K562 (cell line): ENCODE results near the gene METRN. TPM values are rescaled to one million over a fixed set of nuclear protein-coding genes. Genes with fewer than 3 reads are reported as not detected.

Experiments
- ATAC-seq: fragments of 200-7000 bp; cut with Tn5 transposase; 3 replicates; pipeline ENCODE4 v1.9.1; 2020; ENCODE audit warnings: moderate library complexity
- BruUV-seq: library from RNA; stranded (reverse); fragments of 400-500 nt; replicated peaks from 2 replicates; lab custom pipeline; 2021; lab: Mats Ljungman, UMichigan
- CTCF ChIA-PET: fragments of 300-600 bp; formaldehyde crosslinking; extraction: SDS; loops from one replicate; lab custom pipeline; 2021; ENCODE audit warnings: low intra/inter-chr PET ratio; lab: Yijun Ruan, JAX
- POLR2A ChIA-PET: fragments of 300-600, 350-650 bp; sonication (Branson Sonifier 250); formaldehyde crosslinking; extraction: SDS; loops from one replicate; lab custom pipeline; 2021; ENCODE audit warnings: antibody characterized with exemption, inconsistent platforms; lab: Yijun Ruan, JAX
- DNase-seq, 4 experiments: peaks; one replicate each; pipeline versions ENCODE4 v3.0.0 to v3.0.0-alpha.2; 2011 to 2018; ENCODE audit warnings: low spot score in 3 of 4, mixed read lengths in 3 of 4; ENCODE audit errors: extremely low read depth in 1 of 4
- FAIRE-seq: peaks from 2 replicates; lab custom pipeline; 2011; peaks lifted over from hg19 to GRCh38; lab: Jason Lieb, UNC
- H2AFZ ChIP-seq: 2 replicates; pipeline ENCODE4 v1.6.0; 2011; ENCODE audit warnings: low read depth, low read length, control low read depth, inconsistent platforms
- H3K27ac ChIP-seq: fragments of 200-600 bp; 3 replicates; pipeline ENCODE4 v1.8.0; 2011; ENCODE audit warnings: low read depth, mild to moderate bottlenecking, control low read depth, inconsistent platforms, low read length, moderate library complexity, mixed read lengths; ENCODE audit errors: extremely low read depth
- H3K27me3 ChIP-seq, 2 experiments: fragments of 300-600 bp in 1 of 2; 2 replicates in 1 of 2; 3 replicates in 1 of 2; pipeline versions ENCODE4 v1.6.0 to v1.8.0; 2011; ENCODE audit warnings: inconsistent platforms in 2 of 2, low read length in 2 of 2, mild to moderate bottlenecking in 1 of 2, mixed read lengths in 1 of 2, moderate library complexity in 1 of 2; ENCODE audit not compliant: control insufficient read depth in 2 of 2, insufficient read depth in 2 of 2
- H3K36me3 ChIP-seq: fragments of 300-600 bp; 3 replicates; pipeline ENCODE4 v1.8.0; 2011; ENCODE audit warnings: mild to moderate bottlenecking, low read length, inconsistent platforms; ENCODE audit not compliant: control insufficient read depth, insufficient read depth
- H3K4me1 ChIP-seq, 2 experiments: fragments of 200-600 bp in 1 of 2; replicated peaks in 1 of 2; 2 replicates in 1 of 2; 3 replicates in 1 of 2; pipeline versions ENCODE4 v1.5.1 to v1.8.0; 2011; ENCODE audit warnings: inconsistent platforms in 2 of 2, low read length in 2 of 2, mild to moderate bottlenecking in 1 of 2, mixed read lengths in 1 of 2, moderate library complexity in 1 of 2; ENCODE audit not compliant: control insufficient read depth in 2 of 2, insufficient read depth in 2 of 2
- H3K4me2 ChIP-seq: 2 replicates; pipeline ENCODE4 v1.6.1; 2011; ENCODE audit warnings: low read length, control low read depth, inconsistent platforms, mixed read lengths; ENCODE audit not compliant: insufficient read depth
- H3K4me3 ChIP-seq: fragments of 200-600 bp; sonication (generic), shearing (Covaris generic); 2 replicates; pipeline ENCODE4 v1.5.1; 2016; ENCODE audit warnings: control low read depth, inconsistent platforms
- H3K79me2 ChIP-seq: fragments of 200-600 bp; 3 replicates; pipeline ENCODE4 v1.8.0; 2011; ENCODE audit warnings: low read length, inconsistent platforms; ENCODE audit not compliant: control insufficient read depth, insufficient read depth
- H3K9ac ChIP-seq, 2 experiments: 2 replicates each; pipeline versions ENCODE4 v1.6.0 to v1.6.1; 2011; ENCODE audit warnings: low read depth in 2 of 2, low read length in 2 of 2, control low read depth in 1 of 2, inconsistent platforms in 1 of 2, mild to moderate bottlenecking in 1 of 2, mixed read lengths in 1 of 2; ENCODE audit not compliant: insufficient read depth in 1 of 2
- H3K9me1 ChIP-seq: one replicate; pipeline ENCODE4 v1.6.0; 2011; ENCODE audit warnings: inconsistent platforms, mild to moderate bottlenecking, low read length, moderate library complexity; ENCODE audit not compliant: control insufficient read depth, insufficient read depth
- H3K9me3 ChIP-seq: replicated peaks from 2 replicates; pipeline ENCODE4 v1.5.1; 2011; ENCODE audit warnings: low read depth, low read length, inconsistent platforms; ENCODE audit not compliant: control insufficient read depth, insufficient read depth
- H4K20me1 ChIP-seq: replicated peaks from 2 replicates; pipeline ENCODE4 v1.6.1; 2011; ENCODE audit warnings: low read length, inconsistent platforms, mixed read lengths; ENCODE audit not compliant: control insufficient read depth, insufficient read depth
- ATF2 ChIP-seq: sonication (generic); formaldehyde crosslinking; IDR thresholded peaks from 2 replicates; pipeline ENCODE4 v1.8.1; 2022; ENCODE audit warnings: missing genetic modification reagents
- CBX8 ChIP-seq: fragments of 200-600 bp; sonication (generic); IDR thresholded peaks from 2 replicates; pipeline ENCODE4 v1.6.1; 2012; ENCODE audit warnings: borderline replicate concordance, mixed run types, low read depth, mild to moderate bottlenecking, moderate library complexity, mixed read lengths, low read length, control low read depth, inconsistent platforms; ENCODE audit not compliant: poor library complexity, severe bottlenecking; ENCODE audit errors: extremely low read depth
- GATAD2A ChIP-seq: fragments of 450-650 bp; IDR thresholded peaks from 2 replicates; pipeline ENCODE4 v1.6.1; 2017
- NR4A1 ChIP-seq, 2 experiments: fragments of 250-450 bp in 1 of 2; fragments of 450-650 bp in 1 of 2; sonication (Bioruptor Pico) in 1 of 2; IDR thresholded peaks; 2 replicates each; pipeline versions ENCODE4 v1.4.0 to v1.6.1; 2016 to 2020; ENCODE audit warnings: mild to moderate bottlenecking in 2 of 2, missing compliant biosample characterization in 1 of 2, missing genetic modification characterization in 1 of 2, moderate library complexity in 1 of 2
- POLR2B ChIP-seq: fragments of 450-650 bp; IDR thresholded peaks from 2 replicates; pipeline ENCODE4 v1.6.1; 2018; ENCODE audit warnings: low read depth; ENCODE audit not compliant: partially characterized antibody
- SETDB1 ChIP-seq: IDR thresholded peaks from one replicate; pipeline ENCODE4 v1.6.1; 2012; ENCODE audit warnings: low read length, control low read depth, inconsistent platforms
- UBTF ChIP-seq, 2 experiments: IDR thresholded peaks; 2 replicates each; pipeline ENCODE4 v1.6.1; 2012; ENCODE audit warnings: improper control_type of control experiment in 2 of 2, low read depth in 2 of 2, low read length in 2 of 2, borderline replicate concordance in 1 of 2
- ZNF408 ChIP-seq: fragments of 250-450 bp; sonication (Bioruptor Pico); IDR thresholded peaks from 2 replicates; pipeline ENCODE4 v1.4.0; 2020; ENCODE audit warnings: low read depth, mild to moderate bottlenecking, moderate library complexity
- WGBS: fragments of 100-300 bp; shearing (Covaris generic); methylation state at CpG from one replicate; pipeline ENCODE4 v1.1.6; 2016; ENCODE audit warnings: low coverage, mixed read lengths; ENCODE audit not compliant: insufficient coverage; ENCODE audit errors: missing lambda C conversion rate; 5-methylcytosine and 5-hydroxymethylcytosine counted together
- in situ Hi-C: fragments of 300-500 bp; cut with MboI; formaldehyde crosslinking; loops from 4 replicates; pipeline ENCODE4 v1.15.0; 2018; ENCODE audit warnings: inconsistent platforms, mixed read lengths
- intact Hi-C: fragments of 100-400 bp; cut with micrococcal nuclease; formaldehyde crosslinking; loops from 2 replicates; pipeline ENCODE4 v1.14.2; 2022
- polyA plus RNA-seq, 8 experiments: library from polyadenylated mRNA; depleted of rRNA in 4 of 8; stranded (reverse) in 5 of 8; unstranded in 3 of 8; fragments of >200 nt; fragmentation: Nextera tagmentation in 2 of 8; fragmentation: Illumina TruSeq in 1 of 8; extraction: Ambion mirVana in 2 of 8; extraction: Trizol in 1 of 8; gene quantifications; 2 replicates each; pipeline versions ENCODE4 v1.2.1 to v1.2.3, GENCODE V29; 2011 to 2014; ENCODE audit warnings: inconsistent platforms in 1 of 8, missing spikeins in 1 of 8
- total RNA-seq, 7 experiments: library from RNA; depleted of rRNA in 6 of 7; stranded (reverse); fragments of >200 nt in 6 of 7; fragmentation: Illumina TruSeq in 2 of 7; extraction: Trizol in 2 of 7; gene quantifications; 2 replicates each; pipeline versions ENCODE4 v1.2.1 to v1.2.3, GENCODE V29; 2011 to 2021; ENCODE audit warnings: low replicate concordance in 1 of 7
- TF ChIP-seq, protein P1 (sequence below): fragments of 250-450 bp; sonication (Bioruptor Pico); IDR thresholded peaks from 2 replicates; pipeline ENCODE4 v1.8.0; 2021; ENCODE audit warnings: borderline replicate concordance, mild to moderate bottlenecking, moderate library complexity; ENCODE audit not compliant: poor library complexity, severe bottlenecking

Gene METRN
- total and polyA plus RNA-seq, 9 of the 15 experiments (the other 6 are each of a cell fraction or from before 2014, with no cell fraction given), result 0.20 to 89.8 (median 15.4) TPM

DNA sequence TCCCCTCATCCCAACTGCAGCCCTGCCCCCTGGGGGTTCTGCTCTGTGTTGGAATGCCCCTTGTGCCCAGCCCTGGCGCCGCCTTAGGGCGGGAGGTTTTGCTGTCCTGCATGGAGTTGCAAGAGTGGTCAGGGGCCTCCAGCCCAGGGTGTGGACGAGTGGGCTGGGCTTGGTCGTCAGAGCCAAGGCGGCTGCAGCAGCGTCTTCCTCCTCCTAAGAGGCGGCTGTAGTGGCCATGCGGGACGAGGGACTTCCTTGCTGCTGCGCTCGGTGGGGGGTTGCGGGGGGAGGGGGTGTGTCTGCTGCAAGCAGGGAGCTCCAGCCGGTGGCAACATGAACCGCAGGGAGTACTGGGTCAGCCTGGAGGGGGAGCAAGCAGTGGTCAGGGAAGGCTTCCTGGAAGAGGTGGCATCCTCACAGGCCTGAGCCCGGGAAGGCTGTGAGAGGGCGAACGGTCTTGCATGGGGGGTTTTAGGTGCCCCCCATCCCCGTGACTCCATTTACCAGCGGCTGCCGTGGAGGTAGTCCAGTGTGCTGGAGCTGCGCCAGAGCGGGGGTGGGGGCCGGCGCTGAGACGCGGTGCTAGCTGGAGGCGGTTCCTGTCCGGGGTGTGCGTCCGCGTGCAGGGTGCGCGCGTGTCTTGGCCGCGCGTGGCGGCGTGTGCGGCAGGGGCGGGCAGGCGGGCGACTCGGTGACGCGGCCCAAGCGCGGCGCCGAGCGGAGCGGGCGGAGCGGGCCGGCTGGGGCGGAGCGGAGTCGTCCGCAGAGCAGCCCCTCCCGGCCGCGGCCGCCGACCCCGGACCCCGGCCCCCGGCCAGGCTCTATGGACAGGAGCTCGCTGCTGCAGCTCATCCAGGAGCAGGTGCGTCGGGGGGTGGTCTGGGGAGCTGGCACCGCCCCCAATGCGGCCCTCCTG, 39.7 kb upstream of the METRN start, which contains the start of gene RHBDL1:
RHBDL1 (plus strand) TSS at position 704 of the 916 bp plus-strand sequence; CDS start at position 824, 120 bp downstream.
- H3K4me3 ChIP-seq, result peak within 1 kb of the TSS; percentile 52
- no peaks in the 10 kb centered on the region for H3K27me3 ChIP-seq
- H3K4me2 ChIP-seq, result peak within 1 kb of the TSS; percentile 79
- peak within 1 kb of the TSS; percentile 32 to 93; a peak in 3 of 4 replicates for H3K9ac ChIP-seq
- H3K79me2 ChIP-seq, result peaks cover 8% of the 10 kb centered on the region
- no peaks in the 10 kb centered on the region for H3K9me1 ChIP-seq
- peak; percentile 88 for FAIRE-seq
- no TSS peak for BruUV-seq
- no peaks in the 10 kb centered on the region for H3K9me3 ChIP-seq
- H3K4me1 ChIP-seq, result peaks cover 22 to 96% of the 10 kb centered on the region in 2 experiments
- ChIA-PET CTCF (no interaction called here), POLR2A (interaction anchor here (0.5 to 1.7 kb wide), 7 partner anchors 9 to 305 kb away, joined by 3 to 6 read pairs (median 4); partner anchors contain the start of genes JMJD8 and MRPL28)
- in situ Hi-C loops (loop anchor here (10.0 kb wide), 1 partner anchor 280 kb away; the partner anchor contains the start of gene NME4), intact Hi-C loops (loop anchor here (5.0 kb wide), 1 partner anchor 38 kb away; the partner anchor contains the start of gene METTL26)
- H3K27ac ChIP-seq, result peak within 1 kb of the TSS; percentile 72
- H2AFZ ChIP-seq, result peak within 1 kb of the TSS; percentile 86
- WGBS, result 3% methylated on average over 36 of the region's 73 CpGs
- peak; percentile 53 to 90 (median 68) for DNase-seq
- H3K36me3 ChIP-seq, result peaks cover 50% of the 10 kb centered on the region
- 0 out of 2 replicates have a peak, but pooled peaks cover 4% of the 10 kb centered on the region for H4K20me1 ChIP-seq
- peak; percentile 66 for ATAC-seq
- TF ChIP-seq ATF2 (CRISPR knock-in tag) (no peak), POLR2B (peak; percentile 68), GATAD2A (no peak; the same call in 1 of the 2 replicates), NR4A1 (CRISPR knock-in tag; IDR thresholded peaks at IDR 0.05) (no peak), NR4A1 (tag; IDR thresholded peaks at IDR 0.05) (no peak), ZNF408 (CRISPR knock-in tag) (no peak), UBTF (IDR thresholded peaks at IDR 0.05; ENCODE audit: borderline replicate concordance in 1 of 2, low read depth in 2 of 2, low read length in 2 of 2) (peak in 1 of 2 experiments; percentile 61; a peak in 1 of 4 replicates), CBX8 (no peak), SETDB1 (no peak)
- TF ChIP-seq, protein P1, sequence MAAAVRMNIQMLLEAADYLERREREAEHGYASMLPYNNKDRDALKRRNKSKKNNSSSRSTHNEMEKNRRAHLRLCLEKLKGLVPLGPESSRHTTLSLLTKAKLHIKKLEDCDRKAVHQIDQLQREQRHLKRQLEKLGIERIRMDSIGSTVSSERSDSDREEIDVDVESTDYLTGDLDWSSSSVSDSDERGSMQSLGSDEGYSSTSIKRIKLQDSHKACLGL, result no peak
